Measurements from ENCODE around the gene ANKRD63. TPM values are rescaled to one million over a fixed set of nuclear protein-coding genes. Genes with fewer than 3 reads are reported as not detected.

Gene ANKRD63
- total RNA-seq, 1 donor, result not detected

DNA sequence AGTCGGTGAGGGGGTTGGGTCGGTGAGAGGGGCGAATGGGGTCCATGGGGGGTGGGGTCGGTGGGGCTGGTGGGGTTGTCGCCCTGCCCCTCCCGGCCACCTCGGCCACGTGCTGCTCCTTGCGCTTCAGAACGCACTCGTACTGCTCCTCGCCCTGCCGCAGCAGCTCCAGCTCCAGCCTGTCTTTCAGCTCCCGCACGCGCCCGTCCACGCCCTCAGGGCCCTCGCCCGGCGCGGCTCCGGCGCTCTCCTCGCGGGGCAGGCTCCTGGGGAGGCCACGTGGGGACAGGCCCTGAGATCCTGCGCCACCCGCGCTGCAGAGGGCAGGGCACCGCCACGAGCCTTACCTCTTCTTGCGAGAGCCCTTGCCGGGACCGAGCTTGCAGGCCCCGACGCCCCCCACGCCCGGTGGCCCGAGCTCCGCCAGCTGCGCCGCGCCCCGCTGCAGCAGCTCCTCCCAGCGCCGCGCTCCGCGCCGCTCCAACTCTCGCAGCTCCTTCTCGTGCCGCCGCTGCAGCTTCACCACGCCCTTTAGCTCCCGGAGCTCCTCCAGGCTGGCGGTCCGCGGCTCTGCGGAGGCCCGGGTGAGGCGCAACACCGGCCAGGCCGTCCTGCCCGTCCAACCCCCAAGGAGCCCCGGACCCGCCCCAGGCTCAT is 8.2 kb upstream of the ANKRD63 start:
- H3K4me3 ChIP-seq (ENCODE audit: low read depth, low read length), result peak overlapping the region; percentile 38
- peak; percentile 65 for DNase-seq (ENCODE audit: low read depth)
- TF ChIP-seq, protein P1, sequence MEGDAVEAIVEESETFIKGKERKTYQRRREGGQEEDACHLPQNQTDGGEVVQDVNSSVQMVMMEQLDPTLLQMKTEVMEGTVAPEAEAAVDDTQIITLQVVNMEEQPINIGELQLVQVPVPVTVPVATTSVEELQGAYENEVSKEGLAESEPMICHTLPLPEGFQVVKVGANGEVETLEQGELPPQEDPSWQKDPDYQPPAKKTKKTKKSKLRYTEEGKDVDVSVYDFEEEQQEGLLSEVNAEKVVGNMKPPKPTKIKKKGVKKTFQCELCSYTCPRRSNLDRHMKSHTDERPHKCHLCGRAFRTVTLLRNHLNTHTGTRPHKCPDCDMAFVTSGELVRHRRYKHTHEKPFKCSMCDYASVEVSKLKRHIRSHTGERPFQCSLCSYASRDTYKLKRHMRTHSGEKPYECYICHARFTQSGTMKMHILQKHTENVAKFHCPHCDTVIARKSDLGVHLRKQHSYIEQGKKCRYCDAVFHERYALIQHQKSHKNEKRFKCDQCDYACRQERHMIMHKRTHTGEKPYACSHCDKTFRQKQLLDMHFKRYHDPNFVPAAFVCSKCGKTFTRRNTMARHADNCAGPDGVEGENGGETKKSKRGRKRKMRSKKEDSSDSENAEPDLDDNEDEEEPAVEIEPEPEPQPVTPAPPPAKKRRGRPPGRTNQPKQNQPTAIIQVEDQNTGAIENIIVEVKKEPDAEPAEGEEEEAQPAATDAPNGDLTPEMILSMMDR (IDR thresholded peaks at IDR 0.05; ENCODE audit: insufficient read depth, low read depth, low read length), result no peak

DNA sequence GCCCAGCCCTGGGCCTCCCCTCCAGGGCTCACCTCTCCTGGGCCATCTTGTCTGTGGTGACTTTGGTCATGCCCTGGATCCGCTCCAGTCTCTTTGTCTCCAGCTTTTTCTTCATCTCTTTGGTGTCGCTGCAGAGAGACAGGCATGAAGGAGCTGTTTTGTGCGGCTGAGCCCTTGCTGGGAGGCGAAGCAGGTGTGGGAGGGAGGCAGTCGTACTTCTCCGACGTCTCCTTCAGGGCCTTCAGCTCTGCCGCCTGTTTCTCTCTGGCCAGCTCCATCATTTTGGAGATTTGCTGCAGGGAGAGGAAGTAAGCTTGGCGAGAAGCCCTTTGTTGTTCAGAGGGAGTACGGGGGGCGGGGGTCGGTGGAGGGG is 7.7 kb upstream of the ANKRD63 start:
- no peak for DNase-seq (ENCODE audit: low read depth)
- TF ChIP-seq, protein P1 (IDR thresholded peaks at IDR 0.05; ENCODE audit: insufficient read depth, low read depth, low read length), result no peak
- H3K4me3 ChIP-seq (ENCODE audit: low read depth, low read length), result no peak overlapping the region

- DNase-seq (ENCODE audit: low read depth), result no peak
- TF ChIP-seq, protein P1 (IDR thresholded peaks at IDR 0.05; ENCODE audit: insufficient read depth, low read depth, low read length), result no peak
- H3K4me3 ChIP-seq (ENCODE audit: low read depth, low read length), result no peak overlapping the region
Observed at GRCh38 chr15:40289140-40289775, 6.4 kb upstream of the ANKRD63 start.

DNA sequence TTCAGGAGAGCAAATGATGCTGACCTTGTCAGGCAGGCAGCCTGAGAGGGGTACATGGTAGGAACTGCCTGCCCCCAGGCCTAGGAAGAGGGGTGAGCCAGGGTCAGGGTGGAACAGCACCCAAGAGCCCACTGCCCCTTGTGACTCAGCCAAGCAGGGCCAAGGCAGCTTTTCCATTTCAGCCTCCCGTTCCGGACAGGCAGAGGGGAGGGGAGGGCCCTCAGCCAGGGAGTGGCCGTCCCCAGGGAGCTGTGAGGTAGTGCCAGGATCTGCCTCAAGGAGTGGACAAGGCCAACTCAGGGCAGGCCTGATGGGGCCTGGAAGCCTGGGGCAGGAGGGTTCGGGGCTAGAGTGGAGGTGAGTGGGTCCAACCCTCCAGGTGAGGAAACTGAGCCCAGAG is 5.1 kb upstream of the ANKRD63 start:
- no peak for DNase-seq (ENCODE audit: low read depth)

GRCh38 chr15:40287505-40287904 is 4.6 kb upstream of the ANKRD63 start:
- DNase-seq (ENCODE audit: low read depth), result no peak
- TF ChIP-seq, protein P1 (IDR thresholded peaks at IDR 0.05; ENCODE audit: insufficient read depth, low read depth, low read length), result no peak
- no peak overlapping the region for H3K4me3 ChIP-seq (ENCODE audit: low read depth, low read length)

More for the DNA sequence above, 5.1 kb upstream of the ANKRD63 start:
- TF ChIP-seq, protein P1 (IDR thresholded peaks at IDR 0.05; ENCODE audit: insufficient read depth, low read depth, low read length), result no peak
- no peak overlapping the region for H3K4me3 ChIP-seq (ENCODE audit: low read depth, low read length)

DNA sequence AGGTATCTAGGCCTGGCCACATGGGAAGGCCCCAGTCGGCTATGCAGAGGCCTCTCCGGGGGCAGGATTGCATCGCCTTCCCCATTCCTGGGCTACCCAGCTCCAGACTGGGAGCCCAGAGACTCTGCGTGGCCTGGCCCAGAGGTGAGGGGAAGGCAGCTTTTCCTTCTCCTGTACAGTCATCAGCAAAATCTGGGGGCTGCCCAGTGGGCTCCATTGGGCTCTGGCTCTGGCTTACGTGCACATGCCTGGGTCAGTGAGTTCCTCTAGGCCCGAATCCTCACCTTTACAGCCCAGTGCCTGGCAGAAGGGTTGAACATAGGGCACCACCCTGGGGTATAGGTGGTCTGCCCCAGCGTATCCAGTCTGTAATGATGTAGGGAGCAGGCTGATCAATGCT is 3.9 kb upstream of the ANKRD63 start:
- H3K4me3 ChIP-seq (ENCODE audit: low read depth, low read length), result no peak overlapping the region
- no peak for DNase-seq (ENCODE audit: low read depth)
- TF ChIP-seq, protein P1 (IDR thresholded peaks at IDR 0.05; ENCODE audit: insufficient read depth, low read depth, low read length), result no peak

Measured in fibroblast of villous mesenchyme (primary cell).